GM18909 (cell line): Measurements from ENCODE around the gene HARS1.
"Not testable (repeated sequence)": the region's sequence is repeated elsewhere in the genome, so short reads cannot be mapped to it uniquely, and the experiment has no call there.

Source experiments
- ATAC-seq: cut with Tn5 transposase; IDR thresholded peaks from one replicate; pipeline ENCODE4 v1.9.1; 2021; ENCODE audit warnings: mild to moderate bottlenecking; ENCODE audit not compliant: unreplicated experiment, poor library complexity

The HARS1 gene

DNA sequence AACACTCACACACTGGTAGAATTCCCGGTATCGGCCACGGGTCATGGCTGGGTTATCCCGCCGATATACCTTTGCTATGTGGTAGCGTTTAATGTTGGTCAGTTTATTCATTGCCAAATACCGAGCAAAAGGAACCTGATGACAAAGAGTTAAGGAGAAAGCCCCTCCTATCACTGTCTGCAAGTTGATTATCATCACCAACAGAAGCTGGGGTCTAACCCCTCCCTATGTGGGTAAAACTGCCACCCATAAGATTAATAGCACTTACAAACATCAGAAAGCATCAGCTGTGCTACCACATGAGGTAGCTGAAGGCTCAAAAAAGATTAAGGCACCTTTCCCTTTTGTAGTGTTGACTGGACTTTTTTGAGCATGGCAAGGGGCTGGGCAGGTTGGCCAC is 12.2 kb downstream of the HARS1 start:
- ATAC-seq: no peak

DNA sequence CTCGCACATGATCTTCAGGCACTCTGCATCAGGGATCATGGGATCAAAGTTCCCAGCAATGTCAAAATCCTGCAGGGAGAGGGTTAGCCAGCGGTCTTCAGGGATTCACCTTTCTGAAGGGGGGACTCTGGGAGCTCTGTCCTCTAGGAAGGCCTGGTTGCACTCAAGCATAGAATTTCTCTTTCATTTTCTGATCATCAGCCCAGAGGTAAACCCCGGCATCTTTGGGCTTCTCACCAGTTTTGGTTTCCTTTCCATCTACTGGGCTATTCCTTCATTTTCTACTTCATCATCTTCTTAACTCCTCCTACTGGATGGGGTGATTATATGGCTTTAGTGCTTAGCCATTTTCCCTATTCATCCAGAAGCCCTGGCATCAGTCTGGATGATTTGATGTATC is 13.2 kb downstream of the HARS1 start:
- ATAC-seq: no peak

DNA sequence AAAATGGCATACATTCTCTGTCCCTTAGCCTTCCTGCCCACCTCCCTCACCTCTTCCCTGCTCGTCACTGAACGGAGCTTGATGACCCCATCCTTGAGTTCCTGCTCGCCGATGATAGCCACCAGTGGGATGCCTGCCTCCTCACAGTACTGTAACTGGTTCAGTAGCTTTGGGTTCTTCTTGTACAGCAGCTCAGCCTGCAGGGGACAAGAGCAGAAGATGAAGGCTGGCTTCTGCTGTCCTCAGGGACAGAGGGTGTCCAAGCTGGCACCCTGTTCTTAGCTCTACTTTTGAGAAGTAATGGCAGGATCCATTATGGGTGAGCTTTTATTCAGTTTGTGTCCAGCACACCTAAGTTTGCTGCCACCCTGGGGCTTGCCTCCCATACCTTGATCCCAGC is 16.5 kb downstream of the HARS1 start:
- ATAC-seq: no peak

DNA sequence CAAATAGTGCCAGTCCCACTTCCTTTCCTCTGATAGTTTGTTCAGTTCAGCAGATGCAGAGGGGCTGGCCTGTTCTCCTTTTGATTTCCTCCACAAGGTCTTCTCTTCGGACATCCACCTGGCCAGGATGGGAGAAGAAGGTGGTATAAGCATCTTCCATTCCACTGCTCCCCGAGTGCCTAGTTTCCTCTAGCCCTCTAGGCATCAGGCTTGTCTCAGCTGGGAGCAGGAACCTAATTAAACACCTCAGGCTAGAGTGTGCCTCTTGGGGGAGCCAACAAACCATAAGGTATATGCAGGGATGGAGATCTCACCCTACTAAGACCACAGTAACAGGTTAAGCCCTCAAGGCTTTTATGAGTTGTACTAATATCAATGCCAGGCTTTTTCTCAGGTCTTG is 17.0 kb downstream of the HARS1 start:
- ATAC-seq: no peak

DNA sequence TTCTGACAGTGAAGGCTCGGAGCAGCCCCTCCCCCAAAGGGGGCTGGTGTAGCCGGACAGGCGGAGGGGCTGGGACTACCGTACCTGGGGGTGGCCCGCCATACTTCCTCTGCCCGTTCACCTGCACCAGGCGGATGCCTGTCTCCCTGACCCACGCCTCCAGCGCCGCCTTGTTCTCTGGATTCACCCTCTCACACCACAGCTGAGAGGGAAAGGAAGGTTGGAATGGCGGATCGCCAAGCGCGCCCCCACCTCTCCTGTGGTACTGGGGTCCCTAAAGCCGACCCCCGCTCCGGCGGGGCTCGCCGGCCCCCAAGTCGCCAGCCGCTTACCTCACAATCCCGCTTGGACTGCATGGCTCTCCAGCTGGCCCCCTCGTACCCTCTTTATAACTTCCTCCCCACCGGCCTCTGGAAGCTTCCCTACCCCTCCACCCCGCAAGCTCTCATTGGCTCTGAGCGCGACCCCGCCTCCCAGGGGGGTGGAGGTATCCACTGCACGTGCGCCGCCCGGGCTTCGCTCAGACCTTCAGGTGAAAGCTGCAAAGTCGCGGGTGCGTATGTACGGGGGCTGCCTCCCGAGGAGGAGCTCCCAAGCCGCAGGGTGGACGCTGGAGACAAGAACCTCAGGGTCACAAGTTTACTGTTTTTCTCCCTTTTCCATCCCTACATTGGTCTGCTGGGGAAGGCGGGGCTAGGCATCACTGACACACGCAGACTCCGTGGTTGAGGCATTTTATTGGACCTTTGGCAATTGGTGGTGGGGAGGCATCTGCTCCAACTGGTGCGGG is 17.8 kb downstream of the HARS1 start, which contains the start of gene DND1:
Gene DND1 (minus strand): TSS at position 390 of the 790 bp plus-strand sequence. CDS start 34 bp downstream, at position 356.
- ATAC-seq: no peak

DNA sequence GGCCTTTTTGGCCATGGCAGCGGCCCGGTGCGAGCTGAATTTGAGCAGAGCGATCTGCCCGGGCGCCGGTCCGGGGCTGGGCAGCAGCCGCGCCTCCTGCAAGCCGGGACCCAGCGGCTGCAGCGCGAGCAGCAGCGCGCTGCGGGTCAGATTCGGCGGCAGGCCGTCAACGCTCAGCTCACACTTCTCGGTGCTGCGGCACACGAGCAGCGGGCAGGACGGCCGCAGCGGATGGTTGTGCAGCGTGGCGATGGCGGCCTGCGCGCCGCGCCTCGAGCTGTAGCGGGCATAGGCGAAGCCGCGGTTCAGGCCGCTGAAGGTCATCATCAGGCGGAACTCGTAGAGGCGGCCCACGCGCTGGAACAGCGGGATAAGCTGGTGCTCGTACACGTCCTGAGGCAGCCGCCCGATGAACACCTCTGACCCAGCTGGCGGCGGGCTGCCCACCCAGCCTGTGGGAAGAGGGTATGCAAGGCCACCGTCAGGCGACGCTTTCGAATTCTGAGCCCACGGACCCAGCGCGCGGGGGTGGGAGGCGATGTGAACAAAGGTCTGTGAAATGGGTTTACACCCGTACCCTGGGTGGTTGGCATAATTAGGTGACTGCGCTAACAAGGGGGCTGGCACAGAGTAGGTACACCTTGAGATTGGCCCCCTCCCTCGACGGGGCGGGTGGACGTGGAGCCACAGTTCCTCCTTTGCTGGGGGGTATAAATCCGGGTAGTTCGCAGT is 18.5 kb downstream of the HARS1 start:
- no peak for ATAC-seq

DNA sequence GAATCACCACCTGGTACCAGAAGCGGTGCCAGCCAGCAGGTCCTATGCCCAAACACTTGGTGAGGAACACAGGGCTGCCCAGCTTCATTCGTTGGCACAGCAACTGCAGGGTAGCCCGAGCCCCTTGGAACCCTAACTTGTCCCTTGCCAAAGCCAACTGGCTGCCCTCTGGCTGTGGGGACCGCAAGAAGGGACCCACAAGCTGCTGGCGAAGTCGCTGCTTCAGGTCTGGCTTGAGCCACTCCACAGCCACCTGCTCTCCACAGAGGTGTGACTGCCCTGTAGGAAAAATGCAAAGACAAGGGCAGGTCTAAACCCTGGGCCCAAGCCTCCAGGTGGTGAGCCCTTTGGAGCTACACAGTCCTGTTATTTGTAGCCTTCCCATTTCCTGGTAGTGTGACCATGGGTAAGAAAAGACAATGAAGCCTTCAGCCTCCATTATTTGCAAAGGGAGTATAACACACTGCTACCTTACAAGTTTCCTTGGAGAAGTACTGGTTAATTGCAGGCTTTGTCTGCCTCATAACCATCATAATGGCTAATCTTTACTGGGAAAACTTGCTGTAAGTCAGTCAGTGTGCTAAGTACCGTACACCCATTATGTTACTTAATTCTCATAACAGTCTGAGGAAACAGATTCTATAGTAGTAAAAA is 19.6 kb downstream of the HARS1 start:
- ATAC-seq: no peak

DNA sequence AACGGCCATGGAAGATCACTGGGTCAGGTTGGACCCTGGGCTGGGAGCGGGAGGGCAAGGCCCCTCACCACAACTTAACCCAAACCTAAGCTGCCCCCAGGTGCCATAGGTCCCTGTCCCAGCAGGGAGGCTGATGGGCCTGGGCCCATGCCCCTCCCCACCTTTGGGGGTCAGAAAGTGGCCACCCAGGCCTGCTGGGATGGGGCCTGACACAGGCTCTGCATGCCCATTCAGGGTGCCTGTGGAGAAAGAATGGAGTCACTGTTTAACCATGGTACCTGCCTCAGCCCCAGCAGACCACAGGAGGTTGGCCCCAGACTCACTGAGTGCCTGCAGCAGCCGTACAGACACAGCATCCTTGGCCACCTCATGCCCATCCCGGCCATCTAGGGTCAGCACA is 20.1 kb downstream of the HARS1 start:
- not testable (repeated sequence) for ATAC-seq

DNA sequence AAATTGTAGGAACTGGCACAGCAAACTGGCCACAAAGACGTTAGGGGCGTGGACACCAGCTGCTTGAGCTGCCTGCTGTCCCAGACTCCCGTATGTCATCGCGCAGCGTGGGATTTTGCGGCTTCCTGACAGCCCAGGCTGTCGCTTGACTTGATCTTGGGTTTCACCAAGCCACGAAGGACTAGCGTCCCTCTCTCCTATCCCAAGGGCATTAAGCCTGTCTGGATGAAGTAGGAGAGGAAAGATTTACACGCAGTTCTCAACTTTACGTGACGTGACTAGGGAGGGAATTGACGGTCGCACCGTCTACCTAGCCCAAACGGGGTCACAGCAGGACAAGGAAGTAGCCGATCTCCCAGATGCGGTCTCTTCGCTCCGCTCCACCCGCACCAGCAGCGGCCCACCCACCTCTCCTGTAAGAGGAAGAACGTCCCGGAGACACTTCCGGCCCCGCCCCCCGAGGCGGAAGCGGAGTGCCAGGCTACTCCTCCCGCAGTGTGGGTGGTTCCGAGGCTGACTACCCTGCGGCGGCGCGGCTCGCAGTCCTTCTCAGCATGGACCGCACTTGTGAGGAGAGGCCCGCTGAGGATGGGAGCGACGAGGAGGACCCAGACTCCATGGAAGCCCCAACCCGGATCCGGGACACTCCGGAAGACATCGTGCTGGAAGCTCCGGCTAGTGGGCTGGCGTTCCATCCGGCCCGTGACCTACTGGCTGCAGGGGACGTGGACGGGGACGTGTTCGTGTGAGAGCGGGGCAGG is 26.6 kb downstream of the HARS1 start, which contains the start of gene WDR55:
Gene WDR55 (plus strand): TSS at position 546 of the 761 bp plus-strand sequence. CDS start 9 bp downstream, at position 555.
- ATAC-seq: peak; percentile 98

DNA sequence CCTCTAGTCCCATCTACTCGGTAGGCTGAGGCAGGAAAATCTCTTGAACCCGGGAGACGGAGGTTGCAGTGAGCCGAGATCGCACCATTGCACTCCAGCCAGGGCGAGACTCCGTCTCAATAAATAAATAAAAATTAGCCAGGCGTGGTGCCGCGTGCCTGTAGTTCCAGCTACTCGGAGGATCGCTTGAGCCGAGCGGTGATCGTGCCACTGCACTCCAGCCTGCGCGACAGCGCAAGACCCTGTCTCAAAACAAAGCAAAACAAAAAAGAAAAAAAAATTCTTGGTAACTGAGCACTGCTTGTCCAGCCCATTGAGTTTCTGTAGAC is 27.2 kb downstream of the HARS1 start:
- no peak for ATAC-seq

DNA sequence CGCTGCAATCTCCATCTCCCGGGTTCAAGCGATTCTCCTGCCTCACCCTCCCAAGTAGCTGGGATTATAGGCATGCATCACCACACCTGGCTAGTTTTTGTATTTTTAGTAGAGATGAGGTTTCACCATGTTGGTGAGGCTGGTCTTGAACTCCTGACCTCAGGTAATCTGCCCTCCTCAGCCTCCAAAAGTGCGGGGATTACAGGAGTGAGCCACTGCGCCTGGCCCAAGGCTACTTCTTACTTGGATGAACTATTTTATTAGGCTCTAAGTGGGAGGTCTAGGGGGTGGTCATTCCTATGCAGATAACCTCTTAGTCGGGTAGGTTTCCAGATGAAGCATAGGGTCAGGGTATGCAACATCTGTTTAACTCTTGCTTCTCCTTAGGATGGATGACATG is 30.8 kb downstream of the HARS1 start:
- not testable (repeated sequence) for ATAC-seq

DNA sequence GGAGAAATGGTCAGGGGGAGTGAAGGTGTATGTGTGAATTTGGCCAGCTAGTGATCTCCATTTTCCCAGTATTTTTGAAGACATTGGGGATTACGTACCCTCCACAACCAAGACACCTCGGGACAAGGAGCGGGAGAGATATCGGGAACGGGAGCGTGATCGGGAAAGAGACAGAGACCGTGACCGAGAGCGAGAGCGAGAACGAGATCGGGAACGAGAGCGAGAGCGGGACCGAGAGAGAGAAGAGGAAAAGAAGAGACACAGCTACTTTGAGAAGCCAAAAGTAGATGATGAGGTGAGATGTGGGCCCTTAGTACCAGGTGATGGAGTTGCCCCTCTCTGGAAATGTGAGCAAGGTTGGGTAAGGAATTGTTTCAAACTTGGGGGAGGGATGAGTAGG is 32.3 kb downstream of the HARS1 start:
- ATAC-seq: no peak

DNA sequence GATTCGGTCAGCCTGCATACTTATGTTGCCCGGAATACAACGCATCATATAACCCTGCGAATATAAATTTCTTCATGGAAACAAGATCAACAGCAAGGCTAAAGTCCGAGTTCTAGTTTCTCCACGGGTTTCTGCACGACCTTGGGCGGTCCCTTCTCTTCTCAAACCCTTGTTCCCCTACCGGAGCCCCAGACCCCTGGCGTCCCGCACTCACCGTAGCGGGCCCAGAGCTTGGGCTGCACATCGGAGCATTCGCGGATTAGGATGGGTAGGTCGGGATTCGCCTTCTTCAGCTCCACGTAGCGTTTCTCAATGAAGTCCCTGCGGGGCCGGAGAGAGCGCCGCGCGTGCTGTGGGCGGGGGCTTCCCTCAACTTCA is 44.1 kb downstream of the HARS1 start:
- ATAC-seq: no peak

DNA sequence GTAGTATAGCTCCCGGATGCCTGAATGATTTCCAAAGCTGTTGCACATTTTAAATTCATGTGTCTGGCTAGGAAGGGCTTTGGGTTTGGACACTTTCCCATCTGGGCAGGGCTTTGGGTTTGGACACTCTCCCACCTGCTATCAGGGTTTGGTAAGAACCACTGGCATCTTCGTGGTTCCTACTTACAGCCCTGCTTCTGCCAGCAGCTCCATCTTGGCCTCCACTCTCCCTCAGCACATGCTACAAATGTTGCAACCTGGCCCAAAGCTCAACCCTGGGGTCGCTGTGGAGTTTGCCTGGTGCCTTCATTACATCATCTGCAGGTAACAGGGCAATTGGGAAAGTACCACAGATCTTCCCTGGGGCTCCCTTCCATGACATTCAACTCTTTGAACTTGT is 48.5 kb downstream of the HARS1 start:
- no peak for ATAC-seq

DNA sequence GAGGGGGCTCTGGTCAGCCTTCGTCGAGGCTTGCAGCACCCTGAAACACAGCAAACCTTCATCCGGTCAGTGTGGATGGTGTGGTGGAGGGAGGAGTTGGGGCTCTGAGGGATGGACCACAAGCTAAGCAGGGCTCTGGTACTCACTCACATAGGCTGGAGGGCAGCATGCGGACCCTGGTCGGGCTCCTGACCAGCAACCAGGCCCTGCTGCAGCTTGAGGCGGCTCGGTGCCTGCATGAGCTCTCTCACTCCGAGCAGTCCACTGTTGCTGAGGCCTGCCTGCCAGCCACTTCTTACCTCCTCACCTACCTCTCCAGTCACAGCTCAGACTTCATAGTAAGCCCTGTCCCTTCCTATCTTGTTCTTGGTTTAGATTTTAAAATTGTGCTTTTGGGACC is 49.5 kb downstream of the HARS1 start:
- ATAC-seq: no peak

DNA sequence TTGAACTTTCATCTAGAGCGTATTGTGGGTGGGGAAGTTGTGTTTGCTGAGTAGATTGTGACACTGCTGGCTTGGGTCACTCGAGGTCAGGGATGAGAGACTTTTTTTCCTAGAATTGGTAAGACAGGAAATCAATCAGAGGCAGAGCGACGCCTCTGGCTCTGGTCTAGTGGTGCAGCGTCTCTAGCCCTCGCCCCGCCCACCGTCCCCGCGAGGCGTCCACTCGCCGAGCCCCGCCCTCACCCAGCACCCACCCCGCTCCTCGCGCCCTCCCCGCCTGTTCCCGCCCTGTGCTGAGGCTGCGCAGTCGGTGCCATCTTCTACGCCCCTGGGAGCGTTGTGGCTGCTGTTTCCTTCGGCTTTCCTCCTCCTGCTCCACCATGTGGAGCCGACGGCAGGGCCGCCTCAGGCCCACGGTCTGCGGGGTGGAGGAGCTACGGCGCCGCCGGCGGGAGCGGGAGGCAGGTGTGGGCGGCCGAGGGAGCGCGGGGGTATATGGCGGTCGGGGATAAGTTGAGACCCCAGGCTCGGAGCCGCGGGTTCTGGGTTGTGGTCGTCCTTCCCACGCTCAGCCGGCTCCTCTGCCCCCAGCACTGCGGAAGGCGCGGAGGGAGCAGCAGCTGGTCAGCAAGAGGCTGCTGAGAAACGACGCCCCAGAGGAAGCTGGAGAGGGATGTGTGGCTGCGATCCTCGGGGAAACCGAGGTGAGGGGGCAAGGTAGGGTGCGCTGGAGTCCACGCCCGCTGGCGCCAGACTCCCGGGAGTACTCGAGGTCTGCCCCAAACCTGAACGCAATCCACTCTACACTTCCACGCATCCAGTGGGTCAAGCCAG is 51.8 kb downstream of the HARS1 start, which contains the start of gene TMCO6:
Gene TMCO6 (plus strand): TSS at position 304 of the 834 bp plus-strand sequence. CDS start 77 bp downstream, at position 381.
- peak; percentile 95 for ATAC-seq

DNA sequence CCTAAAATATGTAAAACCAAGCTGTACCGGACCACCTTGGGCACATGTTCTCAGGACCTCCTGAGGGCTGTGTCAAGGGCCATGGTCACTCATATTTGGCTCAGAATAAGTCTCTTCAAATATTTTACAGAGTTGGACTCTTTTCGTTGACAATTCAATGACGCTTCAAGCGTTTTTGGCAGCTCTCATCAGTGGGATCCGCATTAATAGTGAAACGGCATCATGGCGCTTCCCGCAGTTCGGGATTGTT is 52.3 kb downstream of the HARS1 start:
- not testable (repeated sequence) for ATAC-seq

DNA sequence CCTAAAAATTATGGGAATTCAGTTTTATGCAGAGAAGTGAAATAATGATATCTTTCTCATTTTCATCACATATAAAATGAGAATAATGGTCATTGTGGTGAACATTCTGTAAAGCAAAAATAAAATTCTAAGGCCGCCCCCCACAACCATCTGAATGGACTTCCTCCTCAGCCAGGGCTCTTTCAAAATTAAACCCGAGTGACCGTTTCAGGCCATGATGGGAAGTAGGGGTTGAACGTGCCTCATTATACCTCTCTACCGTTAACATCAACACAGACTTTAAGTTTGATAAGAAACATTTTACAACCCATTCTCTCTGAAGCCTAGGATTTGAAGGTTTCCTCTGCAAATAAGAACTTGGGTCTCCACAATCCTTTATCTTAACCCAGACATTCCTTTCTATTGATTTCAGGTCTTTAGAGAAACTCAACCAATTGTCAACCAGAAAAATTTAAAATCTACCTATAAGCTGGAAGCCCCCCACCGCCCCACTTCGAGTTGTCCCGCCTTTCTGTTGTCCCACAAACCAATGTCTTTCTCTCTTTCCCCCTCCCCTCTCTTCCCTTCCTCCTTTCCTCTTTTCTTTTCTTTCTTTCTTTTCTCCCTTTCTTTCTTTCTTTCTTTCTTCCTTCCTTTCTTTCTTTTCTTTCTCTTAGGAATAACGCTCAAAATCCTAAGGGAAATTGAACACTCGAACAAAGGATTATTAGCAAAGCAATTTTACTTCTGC is 53.6 kb downstream of the HARS1 start:
- no peak for ATAC-seq
